Measurements from ENCODE around the gene FREM1.

DNA sequence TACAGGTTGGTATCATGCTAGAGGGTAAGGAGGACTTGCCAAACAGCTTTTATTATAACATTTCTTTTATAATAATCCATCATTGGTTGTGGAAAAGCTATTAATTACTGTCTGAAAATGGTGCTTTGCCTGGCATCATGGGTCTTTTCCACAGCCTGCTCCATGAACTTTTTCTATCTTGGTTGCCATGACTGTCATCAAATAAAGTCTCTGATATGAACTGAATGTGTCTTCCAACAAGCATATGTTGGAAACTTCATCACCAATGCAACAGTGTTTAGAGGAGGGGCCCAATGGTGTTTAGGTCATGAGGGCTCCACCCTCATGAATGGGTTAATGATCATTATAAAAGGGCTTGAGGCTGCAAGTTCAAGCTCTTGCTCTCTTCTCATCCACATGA, 81.0 kb downstream of the FREM1 start:
- TF ChIP-seq CTCF (IDR thresholded peaks at IDR 0.05; ENCODE audit: low read length), result no peak
- TF ChIP-seq EZH2 (IDR thresholded peaks at IDR 0.05; ENCODE audit: borderline replicate concordance, low read length), result no peak
